Activated T-cell treated with anti-CD3 and anti-CD28 coated beads for 1 hour (primary cell): ENCODE results near the gene DNM3.
"Not testable (repeated sequence)": the region's sequence is repeated elsewhere in the genome, so short reads cannot be mapped to it uniquely, and the experiment has no call there.

Experiments used
- DNase-seq: peaks from one replicate; pipeline ENCODE4 v3.0.0-alpha.2; 2020; ENCODE audit warnings: low read depth

The DNM3 gene

GRCh38 chr1:171841050-171841910 lies at the start of gene DNM3:
Gene DNM3 (plus strand): TSS chr1:171841498. CDS start chr1:171841657, 159 bp downstream.
- peak; percentile 71 for DNase-seq

- no peak for DNase-seq
These were observed 48.5 kb upstream of the DNM3 start for GRCh38 chr1:171792656-171793369.

GRCh38 chr1:171793636-171794035 lies 47.7 kb upstream of the DNM3 start:
- no peak for DNase-seq

- DNase-seq, result no peak
These were observed 47.2 kb upstream of the DNM3 start for GRCh38 chr1:171794085-171794484.

DNA sequence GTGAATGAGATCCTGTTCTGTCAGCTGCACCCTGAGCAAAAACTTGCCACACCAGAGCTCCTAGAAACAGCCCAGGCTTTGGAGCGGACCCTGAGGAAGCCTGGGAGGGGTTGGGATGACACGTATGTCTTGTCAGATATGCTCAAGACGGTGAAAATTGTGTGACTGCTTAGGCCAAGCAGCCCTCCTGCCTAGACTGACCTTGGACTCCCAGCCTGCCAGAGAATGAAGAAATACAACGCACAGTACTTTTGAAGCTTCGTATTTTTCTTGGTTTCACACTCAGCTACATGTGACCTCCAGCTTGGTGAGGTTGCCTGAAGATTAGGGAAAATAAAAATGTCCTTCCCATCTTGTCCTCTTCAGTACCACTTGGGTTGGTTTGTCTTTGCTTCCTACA lies 44.7 kb upstream of the DNM3 start:
- no peak for DNase-seq

DNA sequence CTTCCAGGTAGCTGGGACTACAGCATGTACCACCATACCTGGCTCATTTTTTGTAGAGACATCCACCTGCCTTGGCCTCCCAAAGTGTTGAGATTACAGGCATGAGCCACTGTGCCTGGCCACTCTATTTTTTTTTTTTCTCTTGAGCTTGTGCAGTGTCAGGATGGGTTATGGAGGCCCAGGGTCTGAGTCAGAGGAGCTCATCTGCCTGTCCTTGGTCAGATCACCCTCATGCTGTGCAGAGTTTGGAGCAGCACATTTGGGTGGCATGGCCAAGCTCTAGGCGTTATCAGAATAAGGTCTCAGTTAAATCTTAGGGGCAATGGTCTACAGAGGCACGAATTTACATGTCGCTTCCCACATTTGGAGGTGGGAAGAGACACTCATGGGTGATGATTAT lies 43.0 kb upstream of the DNM3 start:
- no peak for DNase-seq

DNA sequence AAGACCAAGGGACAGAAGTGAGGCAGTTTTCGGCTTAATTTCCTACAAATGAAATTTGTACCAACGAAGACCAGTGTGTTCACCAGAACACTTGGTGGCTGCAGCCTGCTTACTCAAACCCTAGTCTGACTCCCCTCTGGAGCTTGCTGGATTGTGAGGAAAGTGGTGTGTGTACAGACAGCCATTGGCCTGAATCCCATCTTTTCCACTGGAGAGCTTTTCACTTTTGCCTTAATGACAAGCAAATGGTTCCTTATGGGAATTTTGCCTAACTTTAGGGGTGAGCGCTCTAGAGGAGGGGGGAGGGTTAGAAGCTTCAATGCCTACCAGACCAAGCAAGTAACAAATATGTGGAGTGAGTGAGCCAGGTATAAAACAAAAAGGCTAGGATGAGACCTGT lies 42.5 kb upstream of the DNM3 start:
- no peak for DNase-seq

- DNase-seq, result no peak
These were observed 42.1 kb upstream of the DNM3 start for GRCh38 chr1:171799166-171799565.

DNA sequence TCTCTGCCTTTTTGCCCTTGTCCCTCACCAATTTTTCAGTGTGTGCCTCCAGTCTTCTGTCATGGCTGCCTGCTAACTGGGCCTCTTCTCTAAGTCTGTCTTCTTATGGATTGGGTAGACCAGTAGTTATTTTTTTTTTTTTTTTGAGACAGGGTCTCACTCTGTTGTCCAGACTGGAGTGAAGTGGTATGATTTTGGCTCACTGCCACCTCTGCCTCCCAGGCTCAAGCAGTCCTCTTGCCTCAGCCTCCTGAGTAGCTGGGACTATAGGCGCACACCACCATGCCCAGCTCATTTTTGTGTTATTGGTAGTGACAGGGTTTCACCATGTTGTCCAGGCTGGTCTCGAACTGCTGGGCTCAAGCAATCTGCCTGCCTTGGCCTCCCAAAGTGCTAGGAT lies 41.6 kb upstream of the DNM3 start:
- DNase-seq, result not testable (repeated sequence)

GRCh38 chr1:171800342-171800741 lies 41.0 kb upstream of the DNM3 start:
- DNase-seq, result no peak

- DNase-seq, result no peak
These were observed 40.4 kb upstream of the DNM3 start for GRCh38 chr1:171800851-171801250.

GRCh38 chr1:171801487-171801891 lies 39.8 kb upstream of the DNM3 start:
- DNase-seq, result no peak

DNA sequence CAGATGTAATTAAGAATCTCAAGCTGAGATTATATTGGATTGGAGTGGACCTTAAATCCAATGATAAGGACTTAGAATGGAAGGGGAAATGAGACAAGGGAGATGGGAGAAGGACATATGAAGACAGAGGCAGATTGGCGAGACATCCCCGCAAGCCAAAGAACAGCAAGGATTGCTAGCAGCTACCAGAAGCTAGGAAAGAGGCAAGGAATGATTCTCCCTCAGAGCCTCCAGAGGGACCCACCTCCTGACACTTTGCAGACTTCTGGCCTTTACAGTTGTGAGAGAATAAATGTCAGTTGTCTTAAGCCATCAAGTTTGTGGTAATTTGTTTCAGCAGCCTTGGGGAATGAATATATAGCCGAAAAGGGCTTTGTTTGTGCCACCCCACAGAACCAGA lies 39.1 kb upstream of the DNM3 start:
- no peak for DNase-seq

DNA sequence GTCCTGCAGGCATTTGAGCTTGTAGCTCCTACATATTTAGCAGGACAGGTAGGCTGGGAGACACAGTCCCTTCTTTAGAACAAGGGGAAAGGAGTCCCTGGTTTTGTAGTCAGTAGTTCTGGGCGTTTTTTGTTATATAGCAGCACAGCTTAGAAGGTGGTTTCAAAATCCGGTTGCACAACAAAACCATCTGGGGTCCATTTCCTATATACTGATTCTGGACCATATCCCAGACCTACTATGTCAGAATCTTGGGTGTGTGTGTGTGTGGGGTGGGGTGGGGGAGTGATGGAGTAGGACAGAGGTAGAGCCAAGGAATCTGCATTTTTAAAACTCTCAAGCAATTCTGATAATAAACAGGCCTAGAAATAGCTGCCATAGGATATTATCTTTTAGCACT lies 38.3 kb upstream of the DNM3 start:
- no peak for DNase-seq

GRCh38 chr1:171803461-171804022 lies 37.8 kb upstream of the DNM3 start:
- no peak for DNase-seq

- DNase-seq, result no peak
These were observed 35.7 kb upstream of the DNM3 start for GRCh38 chr1:171805395-171806115.

DNA sequence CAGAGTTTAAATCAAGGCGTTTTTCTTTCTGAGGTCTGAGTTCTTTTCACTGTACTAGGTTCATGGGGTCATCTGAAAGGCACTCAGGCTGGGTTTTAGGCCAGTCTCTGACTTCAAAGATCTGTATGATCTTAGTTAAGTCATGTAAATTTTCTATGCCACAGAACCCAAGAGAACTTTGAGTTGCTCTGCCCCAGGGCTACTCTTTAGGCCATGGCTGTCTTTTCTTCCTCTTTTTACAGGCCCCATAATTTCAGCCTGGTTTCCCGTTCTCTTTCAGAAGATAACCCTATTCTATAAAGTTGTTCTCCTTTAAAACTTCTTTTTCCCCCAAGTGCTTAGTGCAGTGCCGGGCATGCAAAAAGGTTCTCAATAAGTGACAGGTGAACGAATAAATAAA lies 33.7 kb upstream of the DNM3 start:
- DNase-seq, result no peak

DNA sequence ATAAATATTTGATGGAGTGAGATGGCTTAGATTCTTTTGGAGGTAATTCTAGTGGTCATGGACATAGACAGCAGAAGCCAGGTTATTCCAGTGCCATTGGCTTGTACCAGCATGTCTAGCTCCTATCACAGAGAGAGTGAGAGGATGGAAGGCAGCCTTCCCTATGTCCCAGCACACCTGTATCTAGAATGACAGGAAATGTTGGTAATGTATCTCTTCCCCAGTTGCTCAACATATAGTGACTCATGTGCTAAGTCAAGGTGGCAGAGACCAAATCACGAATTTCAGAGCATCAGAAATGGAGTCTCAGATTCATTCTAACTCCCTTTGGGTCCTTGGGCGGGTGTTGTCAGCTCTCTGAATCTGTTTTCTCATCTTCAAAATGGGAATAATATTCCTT lies 31.5 kb upstream of the DNM3 start:
- DNase-seq, result no peak

DNA sequence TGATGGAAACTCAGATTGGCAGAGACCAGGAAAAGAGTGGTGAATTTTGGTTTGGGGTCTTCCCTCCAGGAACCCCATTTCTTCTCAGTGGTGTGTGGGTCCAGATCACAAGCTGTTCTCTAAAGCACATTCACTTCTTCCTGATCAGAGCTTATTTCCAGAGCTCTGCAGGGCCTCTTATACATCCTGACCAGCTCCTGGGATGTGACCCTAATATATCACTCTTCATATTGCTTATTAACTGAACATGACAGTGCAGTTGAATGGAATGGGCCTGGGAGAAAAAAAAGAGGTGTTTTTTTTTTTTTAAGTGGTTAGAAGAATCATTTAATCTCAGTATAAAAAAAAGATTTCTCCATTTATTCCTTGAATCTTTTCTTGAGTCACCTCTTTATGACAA lies 29.6 kb upstream of the DNM3 start:
- no peak for DNase-seq

GRCh38 chr1:171814692-171815091 lies 26.6 kb upstream of the DNM3 start:
- DNase-seq, result no peak

DNA sequence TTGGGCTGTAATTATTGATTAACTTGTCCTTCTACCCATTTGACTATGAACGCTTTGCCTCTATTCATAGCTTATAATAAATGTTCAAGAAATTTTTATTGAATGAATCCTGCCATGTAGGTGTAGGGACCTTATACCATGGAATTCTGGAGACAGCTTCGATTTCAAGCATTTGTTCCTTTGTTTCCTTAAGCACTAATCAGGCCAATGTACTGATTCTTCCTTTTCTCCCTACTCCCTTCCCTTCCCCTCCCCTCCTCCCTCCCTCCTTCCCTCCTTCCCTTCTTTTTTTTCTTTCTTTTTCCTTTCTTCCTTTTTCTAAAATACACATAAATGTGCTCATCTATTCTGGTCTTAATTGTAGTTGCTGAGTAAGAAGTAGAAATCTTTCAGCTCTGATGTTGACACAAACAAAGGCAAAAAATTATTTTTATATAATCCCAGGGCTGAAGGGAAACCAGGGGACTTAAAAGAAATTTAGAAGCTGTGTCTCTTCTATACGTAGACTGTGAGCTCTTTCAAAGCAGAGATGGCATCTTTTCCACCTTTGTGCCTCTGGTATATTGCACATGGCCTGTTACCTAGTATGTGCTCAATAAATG lies 24.9 kb upstream of the DNM3 start:
- DNase-seq, result no peak
